PFSK-1 (cell line): Measurements from ENCODE around the gene CPA4.

ENCODE experiments used
- POLR2AphosphoS5 ChIP-seq: IDR thresholded peaks from 2 replicates; pipeline ENCODE4 v1.6.1; 2012; ENCODE audit warnings: low read depth, mild to moderate bottlenecking, control low read depth, low read length, moderate library complexity
- SIN3A ChIP-seq: IDR thresholded peaks from 2 replicates; pipeline ENCODE4 v1.6.1; 2012; ENCODE audit warnings: mild to moderate bottlenecking, low read length, moderate library complexity, borderline replicate concordance; ENCODE audit not compliant: insufficient read depth
- TF ChIP-seq, protein P1 (sequence below), 2 experiments: IDR thresholded peaks; 2 replicates each; pipeline versions ENCODE4 v1.6.1 to v1.8.0; 2011 to 2012; ENCODE audit warnings: low read depth in 2 of 2, low read length in 2 of 2, control low read depth in 1 of 2, inconsistent platforms in 1 of 2, mild to moderate bottlenecking in 1 of 2, moderate library complexity in 1 of 2; ENCODE audit not compliant: insufficient read depth in 1 of 2

DNA sequence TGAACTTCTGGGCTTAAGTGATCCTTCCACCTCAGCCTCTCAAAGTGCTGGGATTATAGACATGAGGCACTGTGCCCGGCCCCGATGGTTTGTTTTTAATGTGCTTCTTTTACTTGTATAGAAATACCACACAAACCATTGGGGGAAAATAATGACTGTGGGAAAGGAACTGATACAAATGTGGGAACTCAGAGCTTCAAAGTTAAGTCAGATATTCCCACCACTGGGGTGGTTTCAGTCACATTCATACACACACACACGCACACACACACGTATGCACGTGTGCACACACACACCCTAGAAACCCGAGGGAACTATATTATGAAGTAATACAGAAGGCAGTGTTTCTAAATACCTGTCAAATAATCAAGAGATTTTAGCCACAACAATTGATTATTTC, 17.0 kb downstream of the CPA4 start:
- TF ChIP-seq, protein P1, sequence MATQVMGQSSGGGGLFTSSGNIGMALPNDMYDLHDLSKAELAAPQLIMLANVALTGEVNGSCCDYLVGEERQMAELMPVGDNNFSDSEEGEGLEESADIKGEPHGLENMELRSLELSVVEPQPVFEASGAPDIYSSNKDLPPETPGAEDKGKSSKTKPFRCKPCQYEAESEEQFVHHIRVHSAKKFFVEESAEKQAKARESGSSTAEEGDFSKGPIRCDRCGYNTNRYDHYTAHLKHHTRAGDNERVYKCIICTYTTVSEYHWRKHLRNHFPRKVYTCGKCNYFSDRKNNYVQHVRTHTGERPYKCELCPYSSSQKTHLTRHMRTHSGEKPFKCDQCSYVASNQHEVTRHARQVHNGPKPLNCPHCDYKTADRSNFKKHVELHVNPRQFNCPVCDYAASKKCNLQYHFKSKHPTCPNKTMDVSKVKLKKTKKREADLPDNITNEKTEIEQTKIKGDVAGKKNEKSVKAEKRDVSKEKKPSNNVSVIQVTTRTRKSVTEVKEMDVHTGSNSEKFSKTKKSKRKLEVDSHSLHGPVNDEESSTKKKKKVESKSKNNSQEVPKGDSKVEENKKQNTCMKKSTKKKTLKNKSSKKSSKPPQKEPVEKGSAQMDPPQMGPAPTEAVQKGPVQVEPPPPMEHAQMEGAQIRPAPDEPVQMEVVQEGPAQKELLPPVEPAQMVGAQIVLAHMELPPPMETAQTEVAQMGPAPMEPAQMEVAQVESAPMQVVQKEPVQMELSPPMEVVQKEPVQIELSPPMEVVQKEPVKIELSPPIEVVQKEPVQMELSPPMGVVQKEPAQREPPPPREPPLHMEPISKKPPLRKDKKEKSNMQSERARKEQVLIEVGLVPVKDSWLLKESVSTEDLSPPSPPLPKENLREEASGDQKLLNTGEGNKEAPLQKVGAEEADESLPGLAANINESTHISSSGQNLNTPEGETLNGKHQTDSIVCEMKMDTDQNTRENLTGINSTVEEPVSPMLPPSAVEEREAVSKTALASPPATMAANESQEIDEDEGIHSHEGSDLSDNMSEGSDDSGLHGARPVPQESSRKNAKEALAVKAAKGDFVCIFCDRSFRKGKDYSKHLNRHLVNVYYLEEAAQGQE (IDR thresholded peaks at IDR 0.05; ENCODE audit: insufficient read depth in 1 of 2, low read depth in 2 of 2, low read length in 2 of 2), result no peak
- TF ChIP-seq SIN3A, result no peak
- no peak for TF ChIP-seq POLR2AphosphoS5
